PC-3 (cell line): ENCODE data around the gene HBS1L.

Experiments used
- CTCF ChIP-seq: fragments of 300-600 bp; sonication (generic); conservative IDR thresholded peaks from 2 replicates; pipeline ENCODE4 v1.5.1; 2017; ENCODE audit warnings: antibody characterized with exemption, low read depth, mild to moderate bottlenecking, low read length
- EZH2 ChIP-seq: fragments of 300-600 bp; sonication (generic); IDR thresholded peaks from one replicate; pipeline ENCODE4 v1.6.1; 2017; ENCODE audit warnings: antibody characterized with exemption, mild to moderate bottlenecking, low read length; ENCODE audit not compliant: unreplicated experiment

GRCh38 chr6:134983823-134984222 is 70.8 kb downstream of the HBS1L start:
- TF ChIP-seq CTCF (no peak), EZH2 (no peak)
